Mesothelial cell of epicardium (in vitro differentiated cells): ENCODE results near the gene RGS8. TPM values are rescaled to one million over a fixed set of nuclear protein-coding genes. Genes with fewer than 3 reads are reported as not detected.

Source experiments
- DNase-seq, 2 experiments: peaks; one replicate each; pipeline ENCODE4 v3.0.0; 2021; ENCODE audit warnings: low spot score in 2 of 2; ENCODE audit not compliant: unreplicated experiment in 2 of 2
- H3K27ac Mint-ChIP-seq: 2 replicates; pipeline ENCODE4 v1.8.0; 2021; ENCODE audit warnings: mixed read lengths
- H3K27me3 Mint-ChIP-seq: 2 replicates; pipeline ENCODE4 v1.8.0; 2021; ENCODE audit warnings: low read depth, mixed read lengths
- H3K36me3 Mint-ChIP-seq: 2 replicates; pipeline ENCODE4 v1.8.0; 2021; ENCODE audit warnings: mixed read lengths
- H3K4me1 Mint-ChIP-seq: 2 replicates; pipeline ENCODE4 v1.8.0; 2021; ENCODE audit warnings: mixed read lengths
- H3K4me3 Mint-ChIP-seq: 2 replicates; pipeline ENCODE4 v1.8.0; 2021; ENCODE audit warnings: mild to moderate bottlenecking, moderate library complexity, mixed read lengths
- H3K9me3 Mint-ChIP-seq: 2 replicates; pipeline ENCODE4 v1.8.0; 2021; ENCODE audit warnings: mixed read lengths
- total RNA-seq: library from RNA; stranded (reverse); gene quantifications from 3 replicates; pipeline ENCODE4 v1.2.1, GENCODE V29; 2021
- TF ChIP-seq, protein P1 (sequence below): fragments of 200-600 bp; sonication (generic); IDR thresholded peaks from one replicate; pipeline ENCODE4 v1.5.0; 2021; ENCODE audit warnings: antibody characterized with exemption; ENCODE audit not compliant: unreplicated experiment

Gene RGS8
- total RNA-seq, 1 donor from 2014 or later = not detected

DNA sequence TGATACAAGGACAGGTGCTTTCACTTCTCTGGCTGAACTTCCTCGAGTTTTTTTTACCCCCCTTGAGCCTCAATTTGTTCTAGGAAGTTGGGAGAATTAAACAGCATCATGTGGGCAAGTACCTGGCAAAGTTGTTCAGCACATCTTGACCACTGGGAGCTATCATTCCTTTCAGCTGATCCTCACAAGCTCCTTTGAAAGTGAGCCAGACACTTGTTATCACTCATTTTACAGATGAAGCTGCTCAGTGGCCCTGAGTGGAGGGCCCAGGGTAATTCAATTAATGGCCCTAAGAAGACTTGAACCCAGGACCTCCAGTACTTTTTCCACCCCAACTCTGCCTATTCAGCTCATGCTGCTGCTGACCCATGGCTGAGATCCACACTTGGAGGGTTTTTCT is 2.0 kb downstream of the RGS8 start:
- peaks cover 6% of the 10 kb centered on the region for H3K27me3 Mint-ChIP-seq
- TF ChIP-seq, protein P1, sequence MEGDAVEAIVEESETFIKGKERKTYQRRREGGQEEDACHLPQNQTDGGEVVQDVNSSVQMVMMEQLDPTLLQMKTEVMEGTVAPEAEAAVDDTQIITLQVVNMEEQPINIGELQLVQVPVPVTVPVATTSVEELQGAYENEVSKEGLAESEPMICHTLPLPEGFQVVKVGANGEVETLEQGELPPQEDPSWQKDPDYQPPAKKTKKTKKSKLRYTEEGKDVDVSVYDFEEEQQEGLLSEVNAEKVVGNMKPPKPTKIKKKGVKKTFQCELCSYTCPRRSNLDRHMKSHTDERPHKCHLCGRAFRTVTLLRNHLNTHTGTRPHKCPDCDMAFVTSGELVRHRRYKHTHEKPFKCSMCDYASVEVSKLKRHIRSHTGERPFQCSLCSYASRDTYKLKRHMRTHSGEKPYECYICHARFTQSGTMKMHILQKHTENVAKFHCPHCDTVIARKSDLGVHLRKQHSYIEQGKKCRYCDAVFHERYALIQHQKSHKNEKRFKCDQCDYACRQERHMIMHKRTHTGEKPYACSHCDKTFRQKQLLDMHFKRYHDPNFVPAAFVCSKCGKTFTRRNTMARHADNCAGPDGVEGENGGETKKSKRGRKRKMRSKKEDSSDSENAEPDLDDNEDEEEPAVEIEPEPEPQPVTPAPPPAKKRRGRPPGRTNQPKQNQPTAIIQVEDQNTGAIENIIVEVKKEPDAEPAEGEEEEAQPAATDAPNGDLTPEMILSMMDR = no peak
- H3K9me3 Mint-ChIP-seq = no peaks in the 10 kb centered on the region
- H3K4me3 Mint-ChIP-seq = no peak overlapping the region
- no peak overlapping the region for H3K27ac Mint-ChIP-seq
- DNase-seq = no peak
- H3K36me3 Mint-ChIP-seq = no peaks in the 10 kb centered on the region
- H3K4me1 Mint-ChIP-seq = peaks cover 9% of the 10 kb centered on the region

DNA sequence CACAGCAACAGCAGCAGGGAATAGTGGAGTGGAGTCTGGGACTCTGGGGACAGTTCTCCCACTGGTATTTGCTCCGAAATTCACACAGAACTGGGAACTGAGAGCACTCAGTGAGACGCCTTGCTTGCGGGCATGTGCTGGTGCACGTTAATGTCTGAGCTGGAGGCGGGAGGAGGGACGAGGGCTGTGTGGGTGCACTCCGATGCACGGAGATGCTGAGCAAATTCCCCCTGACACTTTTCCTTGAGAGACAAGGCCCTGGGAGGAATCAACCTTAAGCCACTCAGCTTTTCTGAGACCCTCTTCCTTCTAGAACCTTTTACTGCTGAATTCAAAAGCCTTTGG is 2.8 kb downstream of the RGS8 start:
- DNase-seq = no peak
- Mint-ChIP-seq H3K36me3 (no peaks in the 10 kb centered on the region), H3K27me3 (peaks cover 6% of the 10 kb centered on the region), H3K27ac (no peak overlapping the region), H3K4me3 (no peak overlapping the region), H3K4me1 (peaks cover 6% of the 10 kb centered on the region), H3K9me3 (no peaks in the 10 kb centered on the region)
- TF ChIP-seq, protein P1 = no peak

DNA sequence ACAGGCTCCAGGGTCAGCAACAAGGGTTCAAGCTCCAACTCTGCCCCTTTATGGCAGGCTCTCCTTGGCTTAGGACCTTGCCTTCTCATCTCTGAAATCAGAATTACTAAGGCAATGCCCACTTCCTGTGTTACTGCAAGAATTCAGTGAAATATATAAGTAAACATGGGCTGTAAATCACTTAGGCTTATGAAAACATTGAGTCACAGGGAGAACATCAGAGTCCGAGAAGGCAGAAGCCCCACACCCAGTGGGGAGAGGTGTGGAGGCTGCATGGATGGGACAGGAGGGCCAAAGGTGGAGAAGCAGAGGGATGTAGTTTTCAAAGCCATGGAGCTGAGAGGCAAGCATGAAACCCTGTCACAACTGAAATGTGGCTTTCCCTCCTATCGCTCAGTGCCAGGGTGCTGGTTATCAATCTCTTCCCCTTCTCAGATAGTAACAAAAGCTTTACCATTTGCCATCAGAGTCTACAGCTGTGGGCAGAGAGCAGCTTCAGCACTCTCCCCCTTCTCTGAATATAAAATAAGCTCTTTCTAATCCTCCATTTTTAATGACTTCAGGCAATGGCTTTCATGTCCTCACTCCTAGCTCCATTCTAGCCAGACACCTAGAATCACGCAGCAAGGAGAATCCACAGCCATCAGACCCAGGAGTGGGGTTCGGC is 3.4 kb downstream of the RGS8 start:
- TF ChIP-seq, protein P1 = no peak
- Mint-ChIP-seq H3K4me3 (no peak overlapping the region), H3K4me1 (peaks cover 6% of the 10 kb centered on the region), H3K27ac (no peak overlapping the region), H3K27me3 (peaks cover 6% of the 10 kb centered on the region), H3K9me3 (no peaks in the 10 kb centered on the region), H3K36me3 (no peaks in the 10 kb centered on the region)
- DNase-seq = no peak

DNA sequence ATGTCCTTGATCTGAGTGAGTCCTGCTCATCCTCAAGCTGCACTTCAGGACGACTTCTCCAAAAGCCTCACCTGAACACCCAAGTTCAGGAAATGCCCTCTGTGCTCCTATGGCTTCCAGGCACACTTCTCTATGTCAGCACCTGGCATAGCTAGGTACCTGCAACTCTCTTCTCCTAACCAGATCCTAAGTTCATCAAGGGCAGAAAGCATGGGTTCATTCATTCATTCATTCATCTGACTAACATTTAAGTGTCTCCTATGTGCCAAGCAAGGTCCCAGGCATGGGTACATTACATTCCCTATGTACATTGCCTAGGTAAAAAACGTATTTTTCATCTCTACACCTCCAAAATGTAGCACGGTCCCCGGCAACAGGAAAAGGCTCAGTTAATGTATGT is 4.0 kb downstream of the RGS8 start:
- no peak for DNase-seq
- no peak overlapping the region for H3K4me3 Mint-ChIP-seq
- peaks cover 6% of the 10 kb centered on the region for H3K4me1 Mint-ChIP-seq
- peaks cover 6% of the 10 kb centered on the region for H3K27me3 Mint-ChIP-seq
- TF ChIP-seq, protein P1 = no peak
- no peak overlapping the region for H3K27ac Mint-ChIP-seq
- H3K9me3 Mint-ChIP-seq = no peaks in the 10 kb centered on the region
- H3K36me3 Mint-ChIP-seq = no peaks in the 10 kb centered on the region

DNA sequence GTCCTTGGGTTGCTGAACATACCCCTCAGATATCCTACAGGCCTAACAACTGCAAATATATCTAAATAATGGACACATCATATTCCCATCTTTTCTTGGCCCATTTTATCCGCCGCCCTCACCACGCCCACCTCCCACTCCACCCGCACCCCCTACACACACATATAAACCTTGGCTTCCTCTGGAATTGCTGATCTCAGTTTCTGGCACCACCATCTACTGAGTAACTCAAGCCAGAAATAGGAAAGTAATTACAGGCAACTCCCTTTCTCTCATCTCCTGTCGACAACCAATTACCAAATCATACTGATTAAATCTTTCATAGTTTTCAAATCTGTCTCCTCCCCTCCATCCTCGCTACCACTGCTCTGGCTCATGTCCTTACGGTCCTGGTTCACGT is 4.7 kb downstream of the RGS8 start:
- H3K27ac Mint-ChIP-seq = no peak overlapping the region

More for the DNA sequence above, 4.7 kb downstream of the RGS8 start:
- Mint-ChIP-seq H3K27me3 (peaks cover 6% of the 10 kb centered on the region), H3K36me3 (no peaks in the 10 kb centered on the region), H3K4me3 (no peak overlapping the region), H3K4me1 (peaks cover 6% of the 10 kb centered on the region), H3K9me3 (no peaks in the 10 kb centered on the region)
- TF ChIP-seq, protein P1 = no peak
- no peak for DNase-seq
